Ecto neural progenitor cell (in vitro differentiated cells): ENCODE measurements around the gene ZNF341.
"Not testable (repeated sequence)": the region's sequence is repeated elsewhere in the genome, so short reads cannot be mapped to it uniquely, and the experiment has no call there.

Experiments used
- DNase-seq: peaks from one replicate; pipeline ENCODE4 v3.0.0-alpha.2; 2018; ENCODE audit warnings: low spot score

Gene ZNF341

GRCh38 chr20:33770005-33770404, 38.2 kb downstream of the ZNF341 start:
- DNase-seq, result no peak

GRCh38 chr20:33771938-33772337, 40.1 kb downstream of the ZNF341 start:
- no peak for DNase-seq

GRCh38 chr20:33772439-33772838, 40.6 kb downstream of the ZNF341 start:
- no peak for DNase-seq

- no peak for DNase-seq
Measured at GRCh38 chr20:33773412-33774089, 41.8 kb downstream of the ZNF341 start.

- no peak for DNase-seq
Measured at GRCh38 chr20:33777816-33778215, 46.0 kb downstream of the ZNF341 start.

GRCh38 chr20:33781133-33781532, 49.3 kb downstream of the ZNF341 start:
- DNase-seq, result no peak

GRCh38 chr20:33781945-33782344, 50.1 kb downstream of the ZNF341 start:
- no peak for DNase-seq

- DNase-seq, result no peak
Measured at GRCh38 chr20:33783256-33783655, 51.5 kb downstream of the ZNF341 start.

GRCh38 chr20:33783818-33784217, 52.0 kb downstream of the ZNF341 start:
- DNase-seq, result no peak

- no peak for DNase-seq
Measured at GRCh38 chr20:33784225-33784624, 52.4 kb downstream of the ZNF341 start.

GRCh38 chr20:33785503-33785902, 53.7 kb downstream of the ZNF341 start:
- no peak for DNase-seq

GRCh38 chr20:33787253-33787891, 55.6 kb downstream of the ZNF341 start:
- no peak for DNase-seq

- no peak for DNase-seq
Measured at GRCh38 chr20:33788351-33789049, 56.7 kb downstream of the ZNF341 start.

GRCh38 chr20:33789109-33789857, 57.5 kb downstream of the ZNF341 start:
- DNase-seq, result no peak

GRCh38 chr20:33789858-33790182, 58.0 kb downstream of the ZNF341 start:
- DNase-seq, result no peak

GRCh38 chr20:33790566-33790965, 58.8 kb downstream of the ZNF341 start:
- DNase-seq, result no peak

- no peak for DNase-seq
Measured at GRCh38 chr20:33791021-33791420, 59.2 kb downstream of the ZNF341 start.

- no peak for DNase-seq
Measured at GRCh38 chr20:33791540-33791939, 59.7 kb downstream of the ZNF341 start.

GRCh38 chr20:33791959-33792597, 60.3 kb downstream of the ZNF341 start:
- DNase-seq, result peak; percentile 75

GRCh38 chr20:33792598-33792989, 60.8 kb downstream of the ZNF341 start:
- not testable (repeated sequence) for DNase-seq

- DNase-seq, result no peak
Measured at GRCh38 chr20:33793011-33793931, 61.5 kb downstream of the ZNF341 start.
